Stimulated activated CD4-positive, alpha-beta T cell treated with anti-CD3 and anti-CD28 coated beads, Interleukin-15, amount 100 ng/mL, for 24 hours (primary cell): ENCODE measurements around the gene OR51V1.
"Not testable (repeated sequence)": the region's sequence is repeated elsewhere in the genome, so short reads cannot be mapped to it uniquely, and the experiment has no call there.

Experiments used
- DNase-seq: peaks from one replicate; pipeline ENCODE4 v3.0.0-alpha.2; 2020

The OR51V1 gene

GRCh38 chr11:5229796-5230195 lies 29.3 kb upstream of the OR51V1 start:
- DNase-seq: no peak

- DNase-seq: no peak
Measured at GRCh38 chr11:5229356-5229755, 28.9 kb upstream of the OR51V1 start.

GRCh38 chr11:5228124-5228523 lies 27.6 kb upstream of the OR51V1 start:
- DNase-seq: no peak

- no peak for DNase-seq
Measured at GRCh38 chr11:5227681-5228080, 27.2 kb upstream of the OR51V1 start.

- no peak for DNase-seq
Measured at GRCh38 chr11:5226732-5227310, 26.3 kb upstream of the OR51V1 start, which contains the start of gene HBB. HBB (minus strand) TSS chr11:5227071; CDS start chr11:5227021, 50 bp downstream.

GRCh38 chr11:5225480-5225871 lies 25.0 kb upstream of the OR51V1 start:
- no peak for DNase-seq

GRCh38 chr11:5224538-5225479 lies 24.3 kb upstream of the OR51V1 start:
- no peak for DNase-seq

GRCh38 chr11:5223686-5224085 lies 23.2 kb upstream of the OR51V1 start:
- DNase-seq: no peak

- no peak for DNase-seq
Measured at GRCh38 chr11:5223146-5223545, 22.7 kb upstream of the OR51V1 start.

- no peak for DNase-seq
Measured at GRCh38 chr11:5210376-5210885, 9.9 kb upstream of the OR51V1 start.

- no peak for DNase-seq
Measured at GRCh38 chr11:5204787-5205186, 4.3 kb upstream of the OR51V1 start.

GRCh38 chr11:5203366-5203765 lies 2.9 kb upstream of the OR51V1 start:
- no peak for DNase-seq

- DNase-seq: no peak
Measured at GRCh38 chr11:5198285-5198684, 2.2 kb downstream of the OR51V1 start.

GRCh38 chr11:5197536-5197935 lies 2.9 kb downstream of the OR51V1 start:
- DNase-seq: no peak

GRCh38 chr11:5196731-5197130 lies 3.8 kb downstream of the OR51V1 start:
- no peak for DNase-seq

- DNase-seq: no peak
Measured at GRCh38 chr11:5196067-5196466, 4.4 kb downstream of the OR51V1 start.

- no peak for DNase-seq
Measured at GRCh38 chr11:5192738-5193137, 7.7 kb downstream of the OR51V1 start.

GRCh38 chr11:5188201-5188600 lies 12.3 kb downstream of the OR51V1 start:
- DNase-seq: no peak

- no peak for DNase-seq
Measured at GRCh38 chr11:5178046-5178837, 22.2 kb downstream of the OR51V1 start.

GRCh38 chr11:5174934-5175333 lies 25.5 kb downstream of the OR51V1 start:
- no peak for DNase-seq

GRCh38 chr11:5171856-5172255 lies 28.6 kb downstream of the OR51V1 start:
- no peak for DNase-seq

GRCh38 chr11:5165898-5166297 lies 34.6 kb downstream of the OR51V1 start:
- not testable (repeated sequence) for DNase-seq

GRCh38 chr11:5164807-5165206 lies 35.7 kb downstream of the OR51V1 start:
- not testable (repeated sequence) for DNase-seq
